ENCODE results near the gene HINT1. TPM values are rescaled to one million over a fixed set of nuclear protein-coding genes. Genes with fewer than 3 reads are reported as not detected.

The HINT1 gene
- polyA plus RNA-seq (2013, experiment 1 of 2) = 383 TPM
- polyA plus RNA-seq (2013, experiment 2 of 2) = 390 TPM

GRCh38 chr5:131165119-131165727 is at the start of gene HINT1:
Gene HINT1 (minus strand): TSS chr5:131165256. CDS start chr5:131165205, 51 bp downstream.
- peak within 1 kb of the TSS; percentile 98 for H3K18ac ChIP-seq (ENCODE audit: low read length)
- H2BK120ac ChIP-seq (ENCODE audit: low read depth, low read length) = no peak within 1 kb of the TSS
- peak within 1 kb of the TSS; percentile 98 for H3K14ac ChIP-seq (ENCODE audit: low read length)
- H2BK5ac ChIP-seq (ENCODE audit: low read length) = peak within 1 kb of the TSS; percentile 72
- no peaks in the 10 kb centered on the region for H3K79me1 ChIP-seq (ENCODE audit: low read depth, low read length)
- H2BK15ac ChIP-seq (ENCODE audit: low read length) = no peak within 1 kb of the TSS
- peak within 1 kb of the TSS; percentile 35 for H2AK5ac ChIP-seq (ENCODE audit: low read depth, low read length)
- peaks cover 0 to 2% of the 10 kb centered on the region in 2 donors for H3K9me3 ChIP-seq (replicated peaks in 1 of 2; ENCODE audit: control insufficient read depth in 2 of 2, insufficient read depth in 1 of 2, low read depth in 1 of 2, low read length in 2 of 2)
- peaks cover 7 to 25% of the 10 kb centered on the region in 2 donors for H3K36me3 ChIP-seq (replicated peaks in 1 of 2; ENCODE audit: control insufficient read depth in 2 of 2, insufficient read depth in 2 of 2, low read length in 2 of 2)
- no peak within 1 kb of the TSS for H2BK12ac ChIP-seq (ENCODE audit: low read length)
- H2AFZ ChIP-seq (ENCODE audit: low read length) = peak within 1 kb of the TSS; percentile 96
- no peak within 1 kb of the TSS for H4K91ac ChIP-seq (ENCODE audit: low read depth, low read length, poor library complexity)
- peak within 1 kb of the TSS; percentile 64 for H3K4me2 ChIP-seq (ENCODE audit: insufficient read depth, low read length, poor library complexity, severe bottlenecking)
- peak within 1 kb of the TSS; percentile 95 for H3K27ac ChIP-seq (replicated peaks; ENCODE audit: low read length)
- no peak within 1 kb of the TSS for H3K4ac ChIP-seq (ENCODE audit: low read length)
- H3K4me1 ChIP-seq (ENCODE audit: control insufficient read depth in 2 of 2, insufficient read depth in 1 of 2, low read depth in 1 of 2, low read length in 2 of 2) = no peaks in the 10 kb centered on the region
- WGBS, 2 donors (ENCODE audit: extremely low coverage in 2 of 2, insufficient read length in 2 of 2, insufficient replicate concordance in 1 of 2) = no CpG with 5 or more reads among the region's 33 CpGs
- H3K27me3 ChIP-seq (ENCODE audit: control insufficient read depth in 3 of 3, insufficient read depth in 3 of 3, low read depth in 1 of 3, low read length in 3 of 3) = no peaks in the 10 kb centered on the region
- peak within 1 kb of the TSS; percentile 95 for H3K9ac ChIP-seq (ENCODE audit: low read depth, low read length, poor library complexity)
- peak within 1 kb of the TSS; percentile 92 to 98 for H3K4me3 ChIP-seq (ENCODE audit: low read length in 2 of 2)
- peak within 1 kb of the TSS; percentile 71 for H3K23ac ChIP-seq (ENCODE audit: low read depth, low read length, poor library complexity)
- DNase-seq (ENCODE audit: low spot score) = peak; percentile 88
- H4K8ac ChIP-seq (ENCODE audit: low read depth, low read length) = no peak within 1 kb of the TSS

GRCh38 chr5:131214609-131215227 is 49.7 kb upstream of the HINT1 start:
- Histone ChIP-seq H3K9me3 (replicated peaks in 1 of 2; ENCODE audit: control insufficient read depth in 2 of 2, insufficient read depth in 1 of 2, low read depth in 1 of 2, low read length in 2 of 2) (no peaks in the 10 kb centered on the region), H2BK5ac (ENCODE audit: low read length) (no peak overlapping the region), H3K23ac (ENCODE audit: low read depth, low read length, poor library complexity) (no peak overlapping the region), H2AK5ac (ENCODE audit: low read depth, low read length) (no peak overlapping the region), H2BK12ac (ENCODE audit: low read length) (no peak overlapping the region), H4K91ac (ENCODE audit: low read depth, low read length, poor library complexity) (no peak overlapping the region), H3K4me2 (ENCODE audit: insufficient read depth, low read length, poor library complexity, severe bottlenecking) (no peak overlapping the region), H3K27ac (replicated peaks; ENCODE audit: low read length) (no peak overlapping the region), H3K9ac (ENCODE audit: low read depth, low read length, poor library complexity) (no peak overlapping the region), H3K14ac (ENCODE audit: low read length) (no peak overlapping the region), H3K4me1 (ENCODE audit: control insufficient read depth in 2 of 2, insufficient read depth in 1 of 2, low read depth in 1 of 2, low read length in 2 of 2) (peaks cover 3 to 4% of the 10 kb centered on the region in 2 donors), H3K36me3 (replicated peaks in 1 of 2; ENCODE audit: control insufficient read depth in 2 of 2, insufficient read depth in 2 of 2, low read length in 2 of 2) (no peaks in the 10 kb centered on the region), H3K4ac (ENCODE audit: low read length) (no peak overlapping the region), H2AFZ (ENCODE audit: low read length) (peak overlapping the region; percentile 55), H2BK120ac (ENCODE audit: low read depth, low read length) (no peak overlapping the region), H3K4me3 (ENCODE audit: low read length in 2 of 2) (no peak overlapping the region), H3K18ac (ENCODE audit: low read length) (peak overlapping the region; percentile 71), H2BK15ac (ENCODE audit: low read length) (no peak overlapping the region), H3K79me1 (ENCODE audit: low read depth, low read length) (no peaks in the 10 kb centered on the region), H4K8ac (ENCODE audit: low read depth, low read length) (no peak overlapping the region), H3K27me3 (ENCODE audit: control insufficient read depth in 3 of 3, insufficient read depth in 3 of 3, low read depth in 1 of 3, low read length in 3 of 3) (no peaks in the 10 kb centered on the region)
- DNase-seq (ENCODE audit: low spot score) = no peak
- no CpG with 5 or more reads among the region's 3 CpGs for WGBS, 2 donors (ENCODE audit: extremely low coverage in 2 of 2, insufficient read length in 2 of 2, insufficient replicate concordance in 1 of 2)

- no CpG with 5 or more reads among the region's 5 CpGs for WGBS, 2 donors (ENCODE audit: extremely low coverage in 2 of 2, insufficient read length in 2 of 2, insufficient replicate concordance in 1 of 2)
- H3K36me3 ChIP-seq (replicated peaks in 1 of 2; ENCODE audit: control insufficient read depth in 2 of 2, insufficient read depth in 2 of 2, low read length in 2 of 2) = no peaks in the 10 kb centered on the region
- H2BK120ac ChIP-seq (ENCODE audit: low read depth, low read length) = no peak overlapping the region
- DNase-seq (ENCODE audit: low spot score) = no peak
- H3K9ac ChIP-seq (ENCODE audit: low read depth, low read length, poor library complexity) = no peak overlapping the region
- no peak overlapping the region for H4K8ac ChIP-seq (ENCODE audit: low read depth, low read length)
- H3K4me1 ChIP-seq (ENCODE audit: control insufficient read depth in 2 of 2, insufficient read depth in 1 of 2, low read depth in 1 of 2, low read length in 2 of 2) = peaks cover 3 to 8% of the 10 kb centered on the region in 2 donors
- H3K23ac ChIP-seq (ENCODE audit: low read depth, low read length, poor library complexity) = no peak overlapping the region
- H2AK5ac ChIP-seq (ENCODE audit: low read depth, low read length) = no peak overlapping the region
- H3K4ac ChIP-seq (ENCODE audit: low read length) = no peak overlapping the region
- H3K27ac ChIP-seq (replicated peaks; ENCODE audit: low read length) = no peak overlapping the region
- no peak overlapping the region for H2BK15ac ChIP-seq (ENCODE audit: low read length)
- no peaks in the 10 kb centered on the region for H3K79me1 ChIP-seq (ENCODE audit: low read depth, low read length)
- H3K4me2 ChIP-seq (ENCODE audit: insufficient read depth, low read length, poor library complexity, severe bottlenecking) = no peak overlapping the region
- no peak overlapping the region for H4K91ac ChIP-seq (ENCODE audit: low read depth, low read length, poor library complexity)
- H2AFZ ChIP-seq (ENCODE audit: low read length) = no peak overlapping the region
- no peaks in the 10 kb centered on the region for H3K9me3 ChIP-seq (replicated peaks in 1 of 2; ENCODE audit: control insufficient read depth in 2 of 2, insufficient read depth in 1 of 2, low read depth in 1 of 2, low read length in 2 of 2)
- H3K18ac ChIP-seq (ENCODE audit: low read length) = no peak overlapping the region
- no peak overlapping the region for H3K4me3 ChIP-seq (ENCODE audit: low read length in 2 of 2)
- no peaks in the 10 kb centered on the region for H3K27me3 ChIP-seq (ENCODE audit: control insufficient read depth in 3 of 3, insufficient read depth in 3 of 3, low read depth in 1 of 3, low read length in 3 of 3)
- no peak overlapping the region for H3K14ac ChIP-seq (ENCODE audit: low read length)
- H2BK12ac ChIP-seq (ENCODE audit: low read length) = no peak overlapping the region
- no peak overlapping the region for H2BK5ac ChIP-seq (ENCODE audit: low read length)
These were observed 47.5 kb upstream of the HINT1 start for GRCh38 chr5:131212471-131213021.

GRCh38 chr5:131211669-131212068 is 46.6 kb upstream of the HINT1 start:
- Histone ChIP-seq H2AK5ac (ENCODE audit: low read depth, low read length) (no peak overlapping the region), H3K4me3 (ENCODE audit: low read length in 2 of 2) (no peak overlapping the region), H3K4ac (ENCODE audit: low read length) (no peak overlapping the region), H2BK120ac (ENCODE audit: low read depth, low read length) (no peak overlapping the region), H3K36me3 (replicated peaks in 1 of 2; ENCODE audit: control insufficient read depth in 2 of 2, insufficient read depth in 2 of 2, low read length in 2 of 2) (no peaks in the 10 kb centered on the region), H2BK5ac (ENCODE audit: low read length) (no peak overlapping the region), H2AFZ (ENCODE audit: low read length) (no peak overlapping the region), H3K79me1 (ENCODE audit: low read depth, low read length) (no peaks in the 10 kb centered on the region), H3K14ac (ENCODE audit: low read length) (no peak overlapping the region), H3K9ac (ENCODE audit: low read depth, low read length, poor library complexity) (no peak overlapping the region), H4K91ac (ENCODE audit: low read depth, low read length, poor library complexity) (no peak overlapping the region), H2BK12ac (ENCODE audit: low read length) (no peak overlapping the region), H3K9me3 (replicated peaks in 1 of 2; ENCODE audit: control insufficient read depth in 2 of 2, insufficient read depth in 1 of 2, low read depth in 1 of 2, low read length in 2 of 2) (no peaks in the 10 kb centered on the region), H3K18ac (ENCODE audit: low read length) (no peak overlapping the region), H3K4me1 (ENCODE audit: control insufficient read depth in 2 of 2, insufficient read depth in 1 of 2, low read depth in 1 of 2, low read length in 2 of 2) (peaks cover 3 to 8% of the 10 kb centered on the region in 2 donors), H4K8ac (ENCODE audit: low read depth, low read length) (no peak overlapping the region), H2BK15ac (ENCODE audit: low read length) (no peak overlapping the region), H3K27ac (replicated peaks; ENCODE audit: low read length) (no peak overlapping the region), H3K27me3 (ENCODE audit: control insufficient read depth in 3 of 3, insufficient read depth in 3 of 3, low read depth in 1 of 3, low read length in 3 of 3) (no peaks in the 10 kb centered on the region), H3K23ac (ENCODE audit: low read depth, low read length, poor library complexity) (no peak overlapping the region), H3K4me2 (ENCODE audit: insufficient read depth, low read length, poor library complexity, severe bottlenecking) (no peak overlapping the region)
- DNase-seq (ENCODE audit: low spot score) = no peak
- WGBS, 2 donors (ENCODE audit: extremely low coverage in 2 of 2, insufficient read length in 2 of 2, insufficient replicate concordance in 1 of 2) = no CpG with 5 or more reads among the region's 5 CpGs
